ENCODE measurements around the gene GADD45GIP1. TPM values are rescaled to one million over a fixed set of nuclear protein-coding genes. Genes with fewer than 3 reads are reported as not detected.
"Not testable (repeated sequence)": the region's sequence is repeated elsewhere in the genome, so short reads cannot be mapped to it uniquely, and the experiment has no call there.

The GADD45GIP1 gene
- total RNA-seq, 1 experiment from 2014 or later, result 23.2 TPM

- H3K27me3 ChIP-seq (ENCODE audit: low read length); DNase-seq; H3K9me3 ChIP-seq (ENCODE audit: low read length); H2AFZ ChIP-seq (ENCODE audit: low read length); H3K27ac ChIP-seq (ENCODE audit: low read length); H3K4me2 ChIP-seq (ENCODE audit: low read depth, low read length, poor library complexity, severe bottlenecking); H3K4me3 ChIP-seq (ENCODE audit: low read length); H3K9me2 ChIP-seq (replicated peaks; ENCODE audit: insufficient read depth, low read length); H4K20me1 ChIP-seq (ENCODE audit: insufficient read depth, low read depth, low read length); H3K9ac ChIP-seq (ENCODE audit: low read length): not testable (repeated sequence)
- H3K36me3 ChIP-seq (ENCODE audit: insufficient read depth, low read length), result peaks cover 17% of the 10 kb centered on the region; the same call in 1 of the 2 replicates
- H3K79me2 ChIP-seq (ENCODE audit: low read length), result peaks cover 38% of the 10 kb centered on the region
- peaks cover 36% of the 10 kb centered on the region for H3K4me1 ChIP-seq (ENCODE audit: low read length)
These were observed 5.0 kb downstream of the GADD45GIP1 start for GRCh38 chr19:12952050-12952449.

- Histone ChIP-seq H2AFZ (ENCODE audit: low read length) (no peak overlapping the region), H3K9me2 (replicated peaks; ENCODE audit: insufficient read depth, low read length) (no peaks in the 10 kb centered on the region), H3K36me3 (ENCODE audit: insufficient read depth, low read length) (peaks cover 17% of the 10 kb centered on the region; the same call in 1 of the 2 replicates), H4K20me1 (ENCODE audit: insufficient read depth, low read depth, low read length) (no peaks in the 10 kb centered on the region; the same call in 1 of the 2 replicates), H3K9me3 (ENCODE audit: low read length) (no peaks in the 10 kb centered on the region), H3K4me3 (ENCODE audit: low read length) (no peak overlapping the region), H3K9ac (ENCODE audit: low read length) (no peak overlapping the region), H3K79me2 (ENCODE audit: low read length) (peaks cover 25% of the 10 kb centered on the region), H3K27me3 (ENCODE audit: low read length) (no peaks in the 10 kb centered on the region), H3K4me2 (ENCODE audit: low read depth, low read length, poor library complexity, severe bottlenecking) (no peak overlapping the region), H3K27ac (ENCODE audit: low read length) (no peak overlapping the region), H3K4me1 (ENCODE audit: low read length) (peaks cover 28% of the 10 kb centered on the region)
- DNase-seq, result no peak
These were observed 7.4 kb downstream of the GADD45GIP1 start for GRCh38 chr19:12949363-12950283.

GRCh38 chr19:12948612-12949362 is 8.2 kb downstream of the GADD45GIP1 start:
- H3K9me2 ChIP-seq (replicated peaks; ENCODE audit: insufficient read depth, low read length), result no peaks in the 10 kb centered on the region
- H4K20me1 ChIP-seq (ENCODE audit: insufficient read depth, low read depth, low read length), result no peaks in the 10 kb centered on the region; the same call in 1 of the 2 replicates
- peaks cover 25% of the 10 kb centered on the region for H3K79me2 ChIP-seq (ENCODE audit: low read length)
- no peak overlapping the region for H3K27ac ChIP-seq (ENCODE audit: low read length)
- H3K36me3 ChIP-seq (ENCODE audit: insufficient read depth, low read length), result peaks cover 17% of the 10 kb centered on the region; the same call in 1 of the 2 replicates
- no peak overlapping the region for H2AFZ ChIP-seq (ENCODE audit: low read length)
- no peak for DNase-seq
- no peak overlapping the region for H3K9ac ChIP-seq (ENCODE audit: low read length)
- no peaks in the 10 kb centered on the region for H3K27me3 ChIP-seq (ENCODE audit: low read length)
- H3K4me2 ChIP-seq (ENCODE audit: low read depth, low read length, poor library complexity, severe bottlenecking), result no peak overlapping the region
- peaks cover 22% of the 10 kb centered on the region for H3K4me1 ChIP-seq (ENCODE audit: low read length)
- H3K9me3 ChIP-seq (ENCODE audit: low read length), result no peaks in the 10 kb centered on the region
- no peak overlapping the region for H3K4me3 ChIP-seq (ENCODE audit: low read length)

- DNase-seq, result no peak
- peaks cover 19% of the 10 kb centered on the region for H3K36me3 ChIP-seq (ENCODE audit: insufficient read depth, low read length)
- no peaks in the 10 kb centered on the region for H3K9me2 ChIP-seq (replicated peaks; ENCODE audit: insufficient read depth, low read length)
- no peak overlapping the region for H2AFZ ChIP-seq (ENCODE audit: low read length)
- H3K27me3 ChIP-seq (ENCODE audit: low read length), result no peaks in the 10 kb centered on the region
- no peaks in the 10 kb centered on the region for H3K9me3 ChIP-seq (ENCODE audit: low read length)
- peaks cover 20% of the 10 kb centered on the region for H3K4me1 ChIP-seq (ENCODE audit: low read length)
- H3K27ac ChIP-seq (ENCODE audit: low read length), result no peak overlapping the region
- H4K20me1 ChIP-seq (ENCODE audit: insufficient read depth, low read depth, low read length), result no peaks in the 10 kb centered on the region; the same call in 1 of the 2 replicates
- peaks cover 20% of the 10 kb centered on the region for H3K79me2 ChIP-seq (ENCODE audit: low read length)
- peak overlapping the region; percentile 84; the same call in 1 of the 2 replicates for H3K9ac ChIP-seq (ENCODE audit: low read length)
- peak overlapping the region; percentile 90 for H3K4me2 ChIP-seq (ENCODE audit: low read depth, low read length, poor library complexity, severe bottlenecking)
- no peak overlapping the region for H3K4me3 ChIP-seq (ENCODE audit: low read length)
These were observed 9.1 kb downstream of the GADD45GIP1 start for GRCh38 chr19:12947702-12948611.

- H3K27ac ChIP-seq (ENCODE audit: low read length), result peak overlapping the region; percentile 60
- no peak overlapping the region for H2AFZ ChIP-seq (ENCODE audit: low read length)
These were observed 10.1 kb downstream of the GADD45GIP1 start for GRCh38 chr19:12946731-12947496.

GRCh38 chr19:12946092-12946721 is 10.8 kb downstream of the GADD45GIP1 start:
- DNase-seq, result peak; percentile 91
- Histone ChIP-seq H3K9ac (ENCODE audit: low read length) (peak overlapping the region; percentile 84), H3K27ac (ENCODE audit: low read length) (peak overlapping the region; percentile 60), H3K9me3 (ENCODE audit: low read length) (no peaks in the 10 kb centered on the region), H3K4me2 (ENCODE audit: low read depth, low read length, poor library complexity, severe bottlenecking) (peak overlapping the region; percentile 90), H3K4me3 (ENCODE audit: low read length) (peak overlapping the region; percentile 85), H3K36me3 (ENCODE audit: insufficient read depth, low read length) (peaks cover 21% of the 10 kb centered on the region), H4K20me1 (ENCODE audit: insufficient read depth, low read depth, low read length) (no peaks in the 10 kb centered on the region; the same call in 1 of the 2 replicates), H2AFZ (ENCODE audit: low read length) (no peak overlapping the region), H3K9me2 (replicated peaks; ENCODE audit: insufficient read depth, low read length) (no peaks in the 10 kb centered on the region), H3K27me3 (ENCODE audit: low read length) (no peaks in the 10 kb centered on the region), H3K4me1 (ENCODE audit: low read length) (peaks cover 20% of the 10 kb centered on the region), H3K79me2 (ENCODE audit: low read length) (peaks cover 20% of the 10 kb centered on the region)

More at GRCh38 chr19:12946731-12947496, 10.1 kb downstream of the GADD45GIP1 start:
- peaks cover 21% of the 10 kb centered on the region for H3K36me3 ChIP-seq (ENCODE audit: insufficient read depth, low read length)
- H3K9ac ChIP-seq (ENCODE audit: low read length), result peak overlapping the region; percentile 84
- H4K20me1 ChIP-seq (ENCODE audit: insufficient read depth, low read depth, low read length), result no peaks in the 10 kb centered on the region; the same call in 1 of the 2 replicates
- peaks cover 20% of the 10 kb centered on the region for H3K79me2 ChIP-seq (ENCODE audit: low read length)
- peaks cover 20% of the 10 kb centered on the region for H3K4me1 ChIP-seq (ENCODE audit: low read length)
- no peak for DNase-seq
- H3K27me3 ChIP-seq (ENCODE audit: low read length), result no peaks in the 10 kb centered on the region
- peak overlapping the region; percentile 90 for H3K4me2 ChIP-seq (ENCODE audit: low read depth, low read length, poor library complexity, severe bottlenecking)
- no peaks in the 10 kb centered on the region for H3K9me3 ChIP-seq (ENCODE audit: low read length)
- H3K4me3 ChIP-seq (ENCODE audit: low read length), result peak overlapping the region; percentile 85
- H3K9me2 ChIP-seq (replicated peaks; ENCODE audit: insufficient read depth, low read length), result no peaks in the 10 kb centered on the region

All from Karpas-422 (cell line).